C4-2B (cell line): Measurements from ENCODE around the gene EPSTI1.

Experiments
- CTCF ChIP-seq: fragments of 450-650 bp; conservative IDR thresholded peaks from 2 replicates; pipeline ENCODE4 v1.5.1; 2017; ENCODE audit warnings: mild to moderate bottlenecking
- ZFX ChIP-seq: fragments of 450-650 bp; IDR thresholded peaks from 2 replicates; pipeline ENCODE4 v1.6.1; 2017

GRCh38 chr13:42865768-42866102, 126.3 kb downstream of the EPSTI1 start:
- TF ChIP-seq CTCF (no peak), ZFX (no peak)
